ENCODE measurements around the gene USP33. TPM values are rescaled to one million over a fixed set of nuclear protein-coding genes. Genes with fewer than 3 reads are reported as not detected.
"Not testable (repeated sequence)": the region's sequence is repeated elsewhere in the genome, so short reads cannot be mapped to it uniquely, and the experiment has no call there.

The USP33 gene
- total RNA-seq, 1 donor from 2014 or later = 113 TPM

- no peak for DNase-seq (ENCODE audit: low read depth)
These were observed 20.4 kb downstream of the USP33 start for GRCh38 chr1:77739235-77739634.

- no peak for DNase-seq (ENCODE audit: low read depth)
These were observed 27.6 kb downstream of the USP33 start for GRCh38 chr1:77732090-77732489.

GRCh38 chr1:77725706-77726105 lies 33.9 kb downstream of the USP33 start:
- DNase-seq (ENCODE audit: low read depth) = no peak

GRCh38 chr1:77718181-77718580 lies 41.5 kb downstream of the USP33 start:
- DNase-seq (ENCODE audit: low read depth) = no peak

GRCh38 chr1:77716065-77716464 lies 43.6 kb downstream of the USP33 start:
- no peak for DNase-seq (ENCODE audit: low read depth)

GRCh38 chr1:77709727-77710126 lies 49.9 kb downstream of the USP33 start:
- no peak for DNase-seq (ENCODE audit: low read depth)

GRCh38 chr1:77706321-77706720 lies 53.3 kb downstream of the USP33 start:
- DNase-seq (ENCODE audit: low read depth) = no peak

GRCh38 chr1:77704736-77705135 lies 54.9 kb downstream of the USP33 start:
- no peak for DNase-seq (ENCODE audit: low read depth)

- DNase-seq (ENCODE audit: low read depth) = not testable (repeated sequence)
These were observed 60.0 kb downstream of the USP33 start for GRCh38 chr1:77699673-77700072.

GRCh38 chr1:77697441-77697840 lies 62.2 kb downstream of the USP33 start:
- no peak for DNase-seq (ENCODE audit: low read depth)

- DNase-seq (ENCODE audit: low read depth) = no peak
These were observed 70.7 kb downstream of the USP33 start for GRCh38 chr1:77688939-77689338.

GRCh38 chr1:77687519-77687906 lies 72.1 kb downstream of the USP33 start:
- DNase-seq (ENCODE audit: low read depth) = peak; percentile 23

- DNase-seq (ENCODE audit: low read depth) = no peak
These were observed 72.7 kb downstream of the USP33 start for GRCh38 chr1:77686796-77687518.

- DNase-seq (ENCODE audit: low read depth) = peak; percentile 71
These were observed 76.2 kb downstream of the USP33 start for GRCh38 chr1:77683160-77684148.

GRCh38 chr1:77682460-77683159 lies 77.0 kb downstream of the USP33 start, which contains the start of gene ZZZ3:
TSS of gene ZZZ3 (minus strand) at chr1:77682658. CDS start at chr1:77633354, 49,304 bp downstream.
- peak; percentile 89 for DNase-seq (ENCODE audit: low read depth)

- DNase-seq (ENCODE audit: low read depth) = no peak
These were observed 79.5 kb downstream of the USP33 start for GRCh38 chr1:77680173-77680572.

- DNase-seq (ENCODE audit: low read depth) = no peak
These were observed 80.7 kb downstream of the USP33 start for GRCh38 chr1:77678660-77679610.

- not testable (repeated sequence) for DNase-seq (ENCODE audit: low read depth)
These were observed 84.8 kb downstream of the USP33 start for GRCh38 chr1:77674807-77675206.

- DNase-seq (ENCODE audit: low read depth) = peak; percentile 27
These were observed 85.8 kb downstream of the USP33 start for GRCh38 chr1:77673716-77674355.

GRCh38 chr1:77673030-77673429 lies 86.6 kb downstream of the USP33 start:
- DNase-seq (ENCODE audit: low read depth) = no peak

Measured in renal cortical epithelial cell (primary cell).